GM12801 (cell line): ENCODE results near the gene IKBKE.

ENCODE experiments used
- TF ChIP-seq, protein P1 (sequence below): IDR thresholded peaks from one replicate; pipeline ENCODE4 v1.5.1; 2011; ENCODE audit warnings: control low read depth; ENCODE audit not compliant: insufficient read length; ENCODE audit errors: extremely low read depth

IKBKE gene

GRCh38 chr1:206447422-206447765 is 22.9 kb upstream of the IKBKE start:
- TF ChIP-seq, protein P1, sequence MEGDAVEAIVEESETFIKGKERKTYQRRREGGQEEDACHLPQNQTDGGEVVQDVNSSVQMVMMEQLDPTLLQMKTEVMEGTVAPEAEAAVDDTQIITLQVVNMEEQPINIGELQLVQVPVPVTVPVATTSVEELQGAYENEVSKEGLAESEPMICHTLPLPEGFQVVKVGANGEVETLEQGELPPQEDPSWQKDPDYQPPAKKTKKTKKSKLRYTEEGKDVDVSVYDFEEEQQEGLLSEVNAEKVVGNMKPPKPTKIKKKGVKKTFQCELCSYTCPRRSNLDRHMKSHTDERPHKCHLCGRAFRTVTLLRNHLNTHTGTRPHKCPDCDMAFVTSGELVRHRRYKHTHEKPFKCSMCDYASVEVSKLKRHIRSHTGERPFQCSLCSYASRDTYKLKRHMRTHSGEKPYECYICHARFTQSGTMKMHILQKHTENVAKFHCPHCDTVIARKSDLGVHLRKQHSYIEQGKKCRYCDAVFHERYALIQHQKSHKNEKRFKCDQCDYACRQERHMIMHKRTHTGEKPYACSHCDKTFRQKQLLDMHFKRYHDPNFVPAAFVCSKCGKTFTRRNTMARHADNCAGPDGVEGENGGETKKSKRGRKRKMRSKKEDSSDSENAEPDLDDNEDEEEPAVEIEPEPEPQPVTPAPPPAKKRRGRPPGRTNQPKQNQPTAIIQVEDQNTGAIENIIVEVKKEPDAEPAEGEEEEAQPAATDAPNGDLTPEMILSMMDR, result no peak

- TF ChIP-seq, protein P1, result no peak
Measured at GRCh38 chr1:206447792-206448191, 22.5 kb upstream of the IKBKE start.

GRCh38 chr1:206448471-206448870 is 21.8 kb upstream of the IKBKE start:
- TF ChIP-seq, protein P1, result no peak

- TF ChIP-seq, protein P1, result no peak
Measured at GRCh38 chr1:206449565-206449964, 20.7 kb upstream of the IKBKE start.

DNA sequence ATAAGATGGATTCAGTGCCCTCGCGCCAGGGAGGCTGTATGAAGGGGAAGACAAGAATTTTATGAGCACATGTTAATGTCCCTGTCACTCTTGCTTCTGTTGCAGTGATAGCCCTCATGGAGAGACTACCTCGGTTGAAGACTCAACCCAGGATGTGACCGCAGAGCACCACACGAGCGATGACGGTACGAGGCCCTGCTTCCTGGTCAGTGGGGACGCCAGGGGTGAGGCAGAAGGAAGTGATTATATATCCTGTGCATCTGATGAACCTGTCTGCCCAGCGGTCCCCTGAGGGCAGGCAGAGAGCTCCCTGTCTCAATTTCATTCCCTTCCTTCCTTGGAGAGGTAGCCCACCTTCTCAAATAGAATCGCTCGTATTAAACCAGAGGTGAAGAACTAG is 20.0 kb upstream of the IKBKE start:
- TF ChIP-seq, protein P1, result no peak

DNA sequence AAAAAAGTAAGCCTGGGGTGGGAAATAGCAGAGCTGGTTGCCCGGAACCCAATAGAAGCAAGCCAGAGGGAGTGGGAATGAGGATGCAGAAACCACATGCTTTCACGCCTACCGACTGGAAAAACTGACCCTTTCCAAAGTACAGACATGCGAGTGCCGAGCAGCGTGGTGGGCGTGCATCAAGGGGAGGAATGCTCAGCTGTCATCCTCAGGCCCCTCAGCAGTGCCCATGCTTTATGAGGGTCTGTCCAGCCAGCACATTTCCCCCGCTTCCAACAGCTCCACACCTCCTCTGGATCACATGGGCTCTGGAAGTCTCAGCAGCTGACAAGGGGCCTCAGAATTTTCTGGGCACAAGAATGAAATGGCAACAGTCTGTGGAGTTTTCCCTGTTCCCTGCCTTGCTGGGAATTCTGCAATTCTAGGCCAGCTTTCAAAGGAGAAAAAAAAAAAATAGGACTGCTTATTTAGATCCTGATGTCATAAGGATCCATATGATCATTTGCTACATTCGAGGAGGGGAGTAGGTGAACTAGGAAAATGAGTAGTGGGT is 19.1 kb upstream of the IKBKE start:
- TF ChIP-seq, protein P1, result no peak

DNA sequence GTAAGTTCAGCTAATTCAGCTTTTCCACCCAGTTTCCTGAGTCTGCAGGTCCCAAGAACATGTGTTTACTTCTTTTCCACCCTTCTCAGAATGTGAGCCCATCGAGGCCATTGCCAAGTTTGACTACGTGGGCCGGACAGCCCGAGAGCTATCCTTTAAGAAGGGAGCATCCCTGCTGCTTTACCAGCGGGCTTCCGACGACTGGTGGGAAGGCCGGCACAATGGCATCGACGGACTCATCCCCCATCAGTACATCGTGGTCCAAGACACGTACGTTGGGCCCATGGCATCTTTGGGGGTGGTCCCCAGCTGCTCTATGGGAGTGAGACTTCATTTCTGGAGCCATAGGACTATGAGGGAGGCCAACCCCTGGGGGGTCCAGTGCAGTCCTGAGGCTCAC is 17.2 kb upstream of the IKBKE start:
- TF ChIP-seq, protein P1, result no peak

GRCh38 chr1:206455289-206455665 is 15.0 kb upstream of the IKBKE start:
- TF ChIP-seq, protein P1, result no peak
